GM11168 (cell line): ENCODE data around the gene SFT2D3.

ENCODE experiments used
- in situ Hi-C: fragments of 300-500 bp; cut with MboI; formaldehyde crosslinking; loops from one replicate; pipeline ENCODE4 v1.12.0; 2022; ENCODE audit warnings: low sequenced_read_pairs; ENCODE audit not compliant: unreplicated experiment

The SFT2D3 gene

GRCh38 chr2:127705391-127706065 is 4.2 kb downstream of the SFT2D3 start:
- in situ Hi-C loops: no loop called here

GRCh38 chr2:127706215-127706990 is 5.1 kb downstream of the SFT2D3 start:
- in situ Hi-C loops: no loop called here

DNA sequence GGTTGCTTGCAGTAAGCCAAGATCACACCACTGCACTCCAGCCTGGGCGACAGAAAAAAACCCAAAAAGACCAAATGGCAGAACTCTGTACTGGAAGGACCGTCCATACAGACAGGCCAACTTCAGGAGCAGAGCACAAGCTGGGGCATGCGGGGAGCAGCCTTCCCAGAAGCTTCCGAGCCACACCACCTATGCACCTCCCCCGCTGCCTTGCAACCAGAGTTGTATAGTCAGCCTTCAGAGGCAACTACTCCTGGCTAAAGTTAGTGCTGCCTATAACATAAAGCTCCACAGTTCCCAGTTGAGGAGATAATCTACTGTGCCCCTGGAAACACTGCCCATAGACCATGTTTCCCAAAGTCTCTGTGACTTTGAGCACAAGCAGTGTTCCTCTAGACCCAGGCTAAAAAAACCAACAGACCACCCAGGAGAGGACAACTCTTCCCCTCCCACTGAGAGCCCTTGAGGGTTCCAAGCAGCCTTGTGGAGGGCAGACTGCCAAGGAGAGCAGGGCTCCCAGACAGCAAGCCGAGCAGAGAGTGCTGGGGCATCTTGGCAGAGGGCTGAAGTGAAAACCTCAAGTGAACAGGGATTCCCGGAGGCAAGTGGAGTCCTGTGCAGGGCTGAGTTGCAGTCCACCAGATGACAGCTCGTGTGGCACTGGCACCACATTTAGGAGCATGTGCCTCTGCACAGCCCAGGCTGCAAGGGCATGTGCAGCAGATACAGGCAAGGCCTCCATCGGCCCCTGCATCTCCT is 6.8 kb downstream of the SFT2D3 start:
- in situ Hi-C loops: no loop called here

- in situ Hi-C loops: no loop called here
Measured at GRCh38 chr2:127709336-127709735, 8.0 kb downstream of the SFT2D3 start.

- in situ Hi-C loops: no loop called here
Measured at GRCh38 chr2:127712999-127713398, 11.7 kb downstream of the SFT2D3 start.

- in situ Hi-C loops: no loop called here
Measured at GRCh38 chr2:127713562-127713961, 12.3 kb downstream of the SFT2D3 start.

DNA sequence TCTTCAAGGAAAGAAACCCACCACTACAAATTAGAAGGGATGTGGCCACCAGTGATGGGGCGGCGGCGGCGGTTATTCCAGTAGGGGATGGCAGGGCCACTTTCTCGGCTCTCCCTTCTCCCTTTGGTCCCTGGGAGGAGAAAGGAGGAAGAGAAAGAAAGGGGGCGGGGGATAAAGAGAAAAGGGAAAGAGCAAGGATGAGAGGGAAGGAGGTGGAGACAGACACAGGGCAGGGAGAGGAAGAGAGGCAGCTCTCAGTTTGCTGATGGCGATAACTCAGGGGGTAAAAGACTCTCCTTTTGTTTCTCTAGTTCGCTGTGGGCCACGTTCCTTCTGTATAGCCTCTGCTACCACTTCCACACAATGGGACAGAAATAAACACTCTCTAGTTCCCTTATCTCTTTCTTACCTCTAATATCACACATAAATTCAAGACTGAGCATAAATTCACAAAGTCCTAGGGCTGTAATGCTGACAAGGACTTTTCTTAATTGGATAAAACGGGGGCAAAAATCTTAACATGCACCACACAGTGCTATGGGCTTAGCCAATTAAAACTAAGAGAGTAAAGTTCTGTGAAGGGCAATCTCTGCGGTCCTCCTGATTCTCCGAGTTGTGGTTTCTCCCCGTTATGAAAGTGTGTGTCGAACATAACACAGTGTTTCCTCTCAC is 14.6 kb downstream of the SFT2D3 start:
- in situ Hi-C loops: no loop called here

GRCh38 chr2:127718271-127718670 is 17.0 kb downstream of the SFT2D3 start:
- in situ Hi-C loops: no loop called here

DNA sequence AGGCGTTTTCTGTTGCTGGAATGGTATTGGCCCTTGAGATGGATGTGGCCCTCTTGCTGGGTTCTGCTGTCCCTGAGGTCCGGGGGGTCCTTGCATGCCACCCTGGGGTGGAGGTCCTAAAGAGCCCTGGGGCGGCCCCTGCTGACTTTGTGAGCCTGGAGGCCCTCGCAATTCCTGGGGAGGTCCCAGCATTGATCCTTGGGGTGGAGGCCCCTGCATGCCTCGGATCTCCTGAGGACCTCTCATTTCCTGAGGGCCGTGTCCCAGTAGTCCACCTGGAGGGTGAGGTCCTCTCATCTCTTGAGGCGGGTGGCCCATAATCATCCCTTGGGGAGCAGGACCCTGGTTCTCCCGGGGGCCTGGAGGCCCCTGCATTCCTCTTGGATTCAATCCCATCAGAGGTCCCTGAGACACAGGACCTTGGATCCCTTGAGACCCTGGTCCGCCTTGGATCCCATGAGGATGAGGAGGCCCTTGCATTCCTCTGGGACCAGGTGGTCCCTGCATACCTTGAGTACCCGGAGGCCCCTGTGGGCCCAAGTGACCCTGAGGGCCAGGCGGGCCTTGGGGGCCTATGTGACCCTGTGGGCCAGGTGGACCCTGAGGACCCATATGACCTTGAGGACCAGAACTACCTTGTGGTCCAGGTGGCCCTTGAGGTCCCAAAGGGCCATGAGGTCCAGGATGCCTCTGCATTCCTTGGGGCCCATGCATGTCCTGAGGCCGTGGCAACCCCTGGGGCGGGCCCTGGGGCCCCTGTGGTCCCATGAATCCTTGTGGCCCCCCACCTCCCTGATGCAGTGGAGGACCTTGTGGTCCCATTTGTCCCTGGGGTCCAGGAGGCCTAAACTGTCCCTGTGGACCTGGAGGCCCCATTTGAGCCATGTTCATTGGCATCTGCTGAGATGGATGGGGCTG is 18.3 kb downstream of the SFT2D3 start:
- in situ Hi-C loops: no loop called here

DNA sequence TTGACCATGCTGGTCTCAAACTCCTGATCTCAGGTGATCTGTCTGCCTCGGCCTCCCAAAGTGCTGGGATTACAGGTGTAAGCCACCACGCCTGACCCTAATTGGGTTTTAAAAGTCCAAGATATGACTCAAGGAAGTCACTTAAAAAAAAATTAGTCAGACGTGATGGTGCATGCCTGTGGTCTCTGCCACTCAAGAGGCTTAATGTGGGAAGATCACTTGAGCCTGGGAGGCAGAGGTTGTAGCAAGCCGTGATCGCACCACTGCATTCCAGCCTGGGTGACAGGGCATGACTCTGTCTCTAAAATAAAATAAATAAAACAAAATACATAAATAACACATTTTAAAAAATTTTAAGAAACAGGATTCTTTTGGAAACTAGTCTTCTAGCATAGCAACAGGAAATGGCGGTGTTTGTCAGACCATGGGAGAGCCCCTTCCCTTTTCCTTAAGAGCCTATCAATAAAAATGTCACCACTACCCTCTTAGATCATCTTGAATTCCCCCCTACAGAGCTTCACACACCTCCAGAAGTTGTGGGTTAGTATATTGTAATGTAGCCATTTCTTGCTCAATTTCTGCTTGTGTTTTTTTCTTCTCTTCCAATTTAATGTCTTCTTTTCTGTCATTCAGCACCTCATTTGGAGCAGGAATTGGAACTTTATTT is 20.1 kb downstream of the SFT2D3 start:
- in situ Hi-C loops: no loop called here

DNA sequence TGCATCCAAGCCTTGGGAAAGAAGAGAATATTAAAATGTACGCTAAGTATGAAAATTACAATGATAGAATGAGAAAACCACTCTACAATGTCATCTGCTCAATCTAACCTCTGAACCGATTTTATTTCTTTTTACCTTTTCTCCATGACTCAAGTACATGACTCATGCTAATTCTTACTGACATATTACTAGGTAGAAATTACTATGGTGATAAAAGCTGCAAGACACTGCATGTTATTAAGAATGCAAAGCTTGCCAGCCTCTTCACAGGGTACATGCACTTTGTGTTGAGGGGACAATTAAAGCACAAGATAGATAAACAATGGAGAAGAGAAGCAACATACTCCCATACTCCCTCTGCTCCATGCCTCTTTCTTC is 20.7 kb downstream of the SFT2D3 start:
- in situ Hi-C loops: no loop called here

- in situ Hi-C loops: no loop called here
Measured at GRCh38 chr2:127722807-127723206, 21.5 kb downstream of the SFT2D3 start.

DNA sequence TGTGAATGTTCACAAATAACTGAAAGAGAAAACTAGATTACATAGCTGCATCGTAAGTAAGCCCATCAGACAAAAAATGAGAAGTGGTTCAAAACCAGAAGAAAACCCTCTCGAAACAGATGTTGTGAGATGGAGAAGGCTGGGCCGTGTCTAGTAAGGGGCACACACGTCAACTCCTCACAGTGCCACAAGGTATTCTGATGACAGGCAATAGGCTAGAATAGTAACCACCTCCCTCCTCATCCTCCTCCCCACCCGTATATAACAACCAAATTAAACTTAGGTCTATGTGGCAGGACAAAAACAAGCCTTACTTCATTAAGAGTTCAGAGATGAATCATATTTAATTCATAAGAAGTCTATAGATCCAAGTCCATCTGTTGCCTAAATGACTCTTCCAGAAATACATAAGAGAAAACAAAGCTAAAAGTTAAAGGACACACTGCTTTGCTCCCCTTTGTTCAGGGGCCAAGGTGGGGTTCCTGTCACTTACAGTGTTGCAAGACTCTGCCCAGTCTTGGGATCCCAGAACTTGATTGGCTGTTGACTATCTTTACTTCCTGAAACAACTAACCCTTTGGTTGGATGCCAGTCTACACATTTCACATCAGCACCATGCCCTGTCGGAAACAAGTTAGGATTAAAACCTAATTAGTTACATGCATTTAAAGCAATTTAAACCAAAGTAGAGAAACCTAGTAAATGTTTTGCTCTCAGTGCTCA is 25.0 kb downstream of the SFT2D3 start:
- in situ Hi-C loops: no loop called here

DNA sequence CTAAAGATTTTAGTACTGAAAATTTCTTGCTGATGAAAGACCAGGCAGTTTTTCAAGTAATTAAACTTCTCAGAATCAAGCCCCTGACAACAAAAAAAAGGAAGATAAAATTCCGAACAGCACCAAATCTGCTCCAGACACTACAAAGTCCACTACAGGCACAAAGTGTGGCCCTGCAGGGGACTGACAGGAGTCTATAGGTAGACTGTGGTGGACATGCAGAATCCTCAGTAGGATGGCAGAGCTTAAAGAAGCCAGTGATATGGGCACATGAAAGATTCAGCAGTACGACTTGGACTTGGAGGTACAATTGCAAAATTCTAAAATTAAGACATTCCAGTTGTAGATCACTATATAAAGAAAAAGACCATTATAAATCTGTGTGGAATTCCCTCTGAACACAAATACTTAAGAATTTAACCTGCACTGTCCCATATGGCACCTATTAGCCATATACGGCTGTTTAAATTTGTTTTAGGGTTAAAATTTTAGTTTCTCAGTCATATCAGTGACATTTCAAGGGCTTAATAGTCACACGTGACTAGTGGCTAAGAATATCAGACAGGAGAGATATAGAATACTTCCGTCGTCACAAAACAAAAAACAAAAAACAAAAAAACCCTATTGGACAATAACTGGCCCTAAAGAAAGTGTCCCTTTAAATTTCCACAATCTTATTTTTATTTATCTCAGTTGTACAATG is 32.0 kb downstream of the SFT2D3 start:
- in situ Hi-C loops: no loop called here

DNA sequence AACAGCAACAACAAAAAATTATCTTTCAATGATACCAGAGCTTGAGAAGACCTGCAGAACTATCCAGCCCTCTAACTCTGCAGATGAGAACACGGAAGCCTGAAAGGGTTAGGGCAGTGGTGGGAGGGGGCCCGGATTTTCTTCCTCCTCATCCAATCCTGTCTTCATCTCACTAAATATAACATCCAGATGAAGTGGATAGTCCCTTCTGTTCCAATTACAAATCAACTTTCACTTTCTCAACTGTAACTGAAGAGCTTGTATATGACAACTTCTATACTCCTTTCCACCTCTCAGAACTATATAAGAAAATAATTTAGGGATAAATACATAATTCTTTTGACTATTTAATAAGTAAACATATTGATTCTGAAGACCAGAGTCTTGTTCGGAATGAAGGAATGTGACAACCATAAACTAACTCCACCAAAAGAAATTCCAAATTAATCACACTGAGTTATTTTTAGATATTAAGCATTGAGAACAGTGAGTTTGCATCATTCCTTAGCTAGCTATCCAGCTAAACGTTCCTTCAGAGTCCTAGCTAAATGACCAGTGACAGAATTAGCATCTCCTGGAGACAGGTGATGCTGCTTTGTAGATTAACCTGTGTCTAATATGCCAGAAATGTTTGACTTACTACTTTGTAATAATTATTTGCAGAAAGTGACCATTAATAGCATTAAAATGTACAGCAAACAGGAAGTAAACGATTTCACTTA is 32.7 kb downstream of the SFT2D3 start:
- in situ Hi-C loops: no loop called here

DNA sequence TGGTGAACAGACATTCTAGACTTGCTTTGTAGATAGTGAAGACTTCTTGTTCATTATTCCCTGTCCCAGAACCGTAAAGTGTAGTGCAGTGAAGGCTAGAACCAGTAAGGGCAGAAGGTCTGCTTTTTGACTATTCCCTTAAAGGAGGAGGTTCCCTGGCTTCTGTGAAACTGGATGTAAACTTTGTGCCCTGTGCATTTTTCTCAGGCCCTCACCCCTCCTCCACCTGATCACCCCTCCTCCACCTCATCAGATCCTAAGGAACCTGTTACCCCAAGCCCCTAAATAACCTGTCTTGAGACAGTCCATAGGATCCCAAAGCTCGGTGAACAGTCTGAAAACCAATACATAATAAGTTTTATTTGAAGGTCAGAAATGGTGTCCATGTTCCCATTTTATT is 33.7 kb downstream of the SFT2D3 start:
- in situ Hi-C loops: no loop called here
